GM19328 (cell line): ENCODE results near the gene AHCTF1.

Experiments
- ATAC-seq: cut with Tn5 transposase; IDR thresholded peaks from one replicate; pipeline ENCODE4 v1.9.1; 2021; ENCODE audit warnings: mild to moderate bottlenecking, moderate library complexity; ENCODE audit not compliant: unreplicated experiment

The AHCTF1 gene

DNA sequence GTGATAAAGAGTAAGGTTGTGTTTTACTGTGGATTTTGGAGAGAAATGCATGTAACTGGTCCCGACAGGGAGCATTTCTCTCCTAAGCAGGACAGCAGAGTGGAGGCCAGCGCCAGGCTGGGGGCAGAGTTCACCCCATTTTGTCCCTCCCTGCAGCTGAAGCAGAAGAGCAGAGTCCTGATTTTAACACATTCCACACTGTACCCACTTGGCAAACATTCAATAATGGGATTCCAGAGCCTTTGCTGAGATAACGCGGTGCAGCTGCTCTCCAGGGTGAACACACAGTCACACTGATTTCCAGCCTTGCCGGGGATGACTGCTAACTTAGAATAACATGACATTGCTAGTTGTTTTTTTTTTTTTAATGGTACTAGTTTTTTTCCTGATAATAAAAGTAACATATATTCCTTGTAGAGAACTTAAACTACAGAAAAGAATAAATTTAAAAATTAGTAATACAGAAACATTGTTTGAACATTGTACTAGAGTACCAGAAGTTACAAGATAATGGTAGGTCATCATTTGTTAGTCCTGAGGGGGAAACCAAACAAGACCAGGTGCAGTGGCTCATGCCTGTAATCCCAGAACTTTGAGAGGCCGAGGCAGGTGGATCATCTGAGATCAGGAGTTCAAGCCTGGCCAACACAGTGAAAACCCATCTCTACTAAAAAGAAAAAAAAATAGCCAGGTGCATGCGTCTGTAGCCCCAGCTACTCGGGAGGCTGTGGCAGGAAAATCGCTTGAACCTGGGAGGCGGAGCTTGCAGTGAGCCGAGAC lies 130.3 kb downstream of the AHCTF1 start:
- ATAC-seq = no peak

DNA sequence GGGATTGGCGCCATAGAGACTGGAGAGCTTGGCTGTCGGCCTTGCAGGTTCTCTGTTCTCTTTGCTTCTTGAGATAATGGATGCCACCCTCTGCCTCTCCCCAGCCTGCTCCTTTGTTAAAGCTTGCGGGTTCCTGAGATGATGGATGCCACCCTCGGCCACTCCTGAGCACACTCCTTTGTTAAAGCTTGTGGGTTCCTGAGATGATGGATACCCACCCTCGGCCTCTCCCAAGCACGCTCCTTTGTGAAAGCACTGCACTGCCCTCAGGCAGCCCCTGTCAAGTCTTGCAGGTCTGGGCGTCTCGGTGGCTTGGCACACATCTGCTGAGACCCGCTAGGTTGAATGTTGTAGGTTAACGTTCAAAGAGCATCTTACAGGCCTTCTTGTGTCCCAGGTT lies 131.0 kb downstream of the AHCTF1 start:
- no peak for ATAC-seq

DNA sequence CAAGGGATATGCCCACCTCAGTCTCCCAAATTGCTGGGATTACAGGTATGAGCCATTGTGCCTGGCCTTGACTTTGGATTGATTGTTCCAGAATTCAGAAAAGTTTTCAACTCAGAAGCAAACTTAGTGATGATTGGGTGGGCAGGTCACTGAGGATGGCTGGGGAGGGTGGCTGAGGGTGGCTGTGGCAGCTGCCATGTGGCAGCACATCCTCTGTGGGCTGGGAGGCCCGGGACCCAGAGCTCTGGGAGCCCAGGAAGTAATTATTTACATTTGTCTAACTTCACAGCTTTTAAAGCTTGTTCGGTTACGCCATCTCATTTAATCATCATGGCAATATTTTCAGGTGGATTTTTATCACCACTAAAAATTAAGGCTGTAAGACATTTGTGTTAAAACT lies 131.4 kb downstream of the AHCTF1 start:
- no peak for ATAC-seq

DNA sequence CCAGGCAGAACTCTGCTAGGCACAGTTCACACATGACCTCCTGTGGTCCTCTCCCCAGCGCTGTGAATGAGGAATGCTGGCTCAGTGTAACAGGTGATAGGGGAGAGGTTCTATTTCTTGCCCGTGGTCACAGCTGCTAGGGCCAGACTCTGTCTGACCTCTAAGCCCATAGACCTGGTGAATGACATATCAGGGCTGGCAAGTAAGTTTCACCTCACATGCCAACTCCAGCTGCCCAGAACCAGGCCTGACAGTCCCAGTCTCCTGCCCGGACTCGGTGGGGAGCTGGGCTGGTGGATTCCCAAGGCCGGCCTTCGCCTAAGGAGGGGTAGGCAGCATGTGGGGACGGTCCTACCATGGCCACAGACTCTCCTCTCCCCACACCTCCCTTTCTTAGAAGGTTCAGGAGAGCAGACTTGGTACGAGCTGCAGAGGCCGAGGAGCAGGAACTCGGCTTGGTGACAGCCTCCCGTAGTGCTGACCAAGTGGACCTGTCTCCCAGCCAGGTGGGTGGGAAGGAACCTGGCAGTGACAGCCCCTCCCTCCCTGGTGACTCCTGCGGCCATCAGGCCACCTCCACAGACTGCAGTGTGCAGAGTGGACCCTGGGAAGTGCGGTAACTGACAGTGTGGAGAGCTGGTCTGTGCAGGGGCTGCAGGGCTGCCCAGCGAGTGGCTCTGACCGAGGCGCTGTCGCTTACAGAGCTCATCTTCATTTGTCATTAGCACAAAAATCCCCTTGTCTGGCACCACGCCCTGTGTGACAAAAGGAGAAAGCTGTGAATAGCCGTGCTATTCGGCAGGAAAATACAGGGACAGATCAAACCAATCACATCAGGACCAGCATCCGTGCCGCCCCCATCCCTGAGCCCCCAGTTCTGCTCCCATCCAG lies 132.9 kb downstream of the AHCTF1 start:
- no peak for ATAC-seq

DNA sequence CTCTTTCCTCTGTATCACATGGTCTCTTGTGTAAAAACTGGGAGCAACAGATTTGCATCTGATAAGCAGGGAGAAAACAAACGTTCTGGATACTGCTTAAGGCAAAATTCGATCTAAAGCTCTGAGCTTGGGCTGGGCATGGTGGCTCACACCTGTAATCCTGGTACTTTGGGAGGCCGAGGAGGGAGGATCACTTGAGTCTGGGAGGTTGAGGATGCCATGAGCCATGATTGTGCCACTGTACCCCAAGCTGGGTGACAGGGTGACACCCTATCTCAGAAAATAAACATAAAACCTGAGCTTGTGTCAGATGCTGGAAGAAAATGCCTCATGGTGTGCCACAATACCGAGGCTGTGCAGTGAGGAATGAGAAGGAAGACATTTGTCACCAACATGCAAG lies 133.6 kb downstream of the AHCTF1 start:
- no peak for ATAC-seq

DNA sequence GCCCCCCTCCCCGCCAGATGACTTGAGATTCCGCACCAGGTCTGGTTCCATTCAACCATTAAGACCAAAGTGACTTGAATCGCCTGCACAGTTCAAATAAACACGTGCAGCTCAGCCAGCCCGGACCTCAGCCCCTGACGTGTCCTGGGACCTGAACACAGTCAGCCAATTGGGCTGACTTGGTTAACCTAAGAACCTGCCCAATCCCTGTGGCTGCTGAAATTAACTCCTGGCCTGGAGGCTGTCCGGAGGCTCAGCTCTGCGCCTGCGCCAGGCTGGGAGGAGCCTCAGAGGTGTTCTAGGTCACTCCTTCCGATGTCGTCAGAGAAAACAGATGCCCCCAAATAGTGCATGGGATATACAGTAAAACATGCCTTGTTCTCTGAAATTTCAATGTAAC lies 134.2 kb downstream of the AHCTF1 start:
- ATAC-seq = no peak

DNA sequence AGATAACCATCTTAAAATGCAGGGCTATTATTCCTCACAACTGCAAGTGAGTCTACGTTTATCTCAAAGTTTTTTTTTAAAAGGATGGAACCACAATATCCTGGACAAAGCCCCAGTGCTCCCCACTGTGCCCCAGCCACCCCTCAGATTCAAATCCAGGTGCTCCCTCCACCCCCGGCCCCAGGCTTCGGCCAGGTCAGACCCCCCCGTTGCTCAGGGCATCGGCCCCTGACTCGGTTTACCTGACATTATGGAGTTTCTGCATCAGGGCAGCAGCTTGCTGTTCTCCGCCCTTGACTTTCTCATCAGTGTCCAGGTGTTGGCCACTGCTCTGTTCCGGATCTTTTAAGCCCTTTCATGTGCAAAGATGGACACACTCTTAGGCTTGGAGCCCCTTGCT lies 134.6 kb downstream of the AHCTF1 start:
- ATAC-seq = no peak

DNA sequence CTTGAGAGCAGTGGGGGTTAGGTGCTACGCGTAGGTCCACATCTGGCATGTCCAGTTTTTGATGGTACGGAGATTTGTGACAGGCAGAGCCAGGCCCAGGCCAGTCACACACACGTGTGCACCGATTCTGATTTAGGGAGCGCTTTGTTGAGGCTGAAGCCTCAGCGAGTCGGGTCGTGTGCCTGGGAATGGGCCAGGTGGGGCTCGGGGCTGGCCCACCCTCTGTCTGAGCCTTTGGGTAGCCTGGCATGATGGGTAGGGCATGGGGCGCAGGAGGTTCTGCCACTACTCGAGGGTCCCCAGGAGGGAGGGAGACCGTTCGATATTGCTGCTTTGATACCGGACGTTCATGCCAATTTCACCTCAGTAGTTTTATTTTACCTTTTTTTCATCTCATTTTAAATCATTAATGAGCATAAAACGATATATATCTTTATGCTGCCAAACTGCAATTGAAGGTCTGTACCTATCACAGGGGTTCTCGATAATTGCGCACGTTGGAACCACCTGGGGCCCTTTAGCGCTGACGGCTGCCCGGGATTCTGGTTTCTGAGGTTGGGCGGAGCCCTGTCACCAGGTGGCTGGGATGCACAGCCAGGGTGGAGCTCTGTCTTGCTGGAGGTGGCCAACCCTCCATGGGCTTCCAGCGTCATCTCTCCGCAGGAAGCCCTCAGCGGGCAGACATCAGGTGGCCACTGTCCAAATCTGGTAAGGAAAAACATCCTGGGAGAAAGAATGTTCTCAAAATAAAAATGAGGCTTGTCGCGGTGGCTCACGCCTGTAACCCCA lies 135.6 kb downstream of the AHCTF1 start:
- ATAC-seq = no peak

DNA sequence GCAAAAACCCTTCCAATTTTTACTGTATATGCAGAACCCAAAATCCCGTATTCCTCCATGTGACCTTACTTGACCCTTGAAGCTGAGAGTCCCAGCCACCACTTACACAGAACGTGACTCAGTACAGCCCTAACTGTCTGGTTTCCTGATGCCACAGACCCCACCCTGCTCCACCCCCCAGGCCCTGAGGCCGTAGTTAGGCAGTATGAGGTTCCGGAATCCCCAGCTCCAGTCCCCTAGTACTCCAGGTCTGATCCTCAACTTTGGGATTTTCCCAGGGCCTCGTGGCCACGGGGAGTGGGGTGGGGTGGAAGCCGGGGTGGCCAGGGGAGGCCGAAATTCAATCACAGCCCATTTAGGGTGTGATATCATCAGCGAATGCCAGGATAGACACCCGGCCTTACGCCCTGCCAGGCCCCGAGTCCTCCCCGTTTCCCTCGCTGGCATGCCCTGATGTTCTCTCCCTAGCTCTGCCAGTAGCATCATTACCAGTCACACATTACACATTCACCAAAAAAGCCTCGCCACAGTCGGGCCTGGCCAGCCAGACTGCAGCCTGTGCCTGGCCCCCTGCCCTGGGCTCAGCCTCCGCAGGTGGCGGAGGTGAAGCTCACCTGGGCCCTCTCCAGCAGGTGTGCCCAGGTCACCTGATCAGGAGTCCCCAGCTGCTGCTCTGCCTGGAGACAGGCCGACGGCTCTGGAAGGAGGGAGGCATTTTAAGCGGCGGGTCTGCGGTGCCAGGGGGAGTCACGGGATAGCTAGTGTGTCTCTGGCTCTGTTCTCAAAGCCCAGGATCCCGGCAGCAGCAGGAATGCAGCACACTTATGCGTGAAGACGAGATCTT lies 136.7 kb downstream of the AHCTF1 start:
- no peak for ATAC-seq

DNA sequence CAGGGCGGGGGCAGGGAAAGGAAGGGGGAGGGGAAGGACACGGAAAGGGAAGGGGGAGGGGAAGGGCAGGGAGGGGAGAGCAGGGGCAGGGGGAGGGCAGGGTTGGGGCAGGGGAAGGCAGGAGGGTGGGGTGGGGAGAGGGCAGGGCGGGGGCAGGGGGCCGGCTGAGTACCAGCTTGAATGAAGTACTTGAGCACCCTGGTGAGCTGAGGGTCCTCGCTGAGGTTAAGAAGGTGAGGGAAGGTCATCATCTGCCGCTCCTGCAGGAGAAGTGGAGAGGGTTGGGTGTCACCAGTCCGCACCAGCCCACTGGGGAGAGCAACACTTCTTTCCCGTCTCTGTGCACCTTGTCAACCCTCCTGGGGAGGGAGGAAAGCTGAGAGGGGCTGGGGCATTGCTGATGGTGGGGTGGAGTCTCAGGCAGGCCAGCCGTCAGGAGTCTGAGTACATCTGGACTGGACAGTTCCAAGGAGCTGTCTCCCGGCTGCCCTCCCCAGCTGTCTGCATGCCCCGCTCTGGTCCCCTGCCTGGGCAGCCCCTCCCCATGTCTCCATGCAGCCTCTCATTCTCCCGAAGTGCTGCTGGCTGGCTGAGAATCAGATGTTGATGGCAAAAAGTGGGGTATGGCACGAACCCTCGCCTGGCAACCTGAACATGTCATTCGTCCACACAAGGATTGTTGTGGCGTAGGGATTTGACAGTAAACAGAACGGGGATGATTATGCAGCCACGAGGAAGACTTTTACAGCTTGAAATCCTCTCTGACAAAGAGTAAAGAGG lies 137.5 kb downstream of the AHCTF1 start:
- ATAC-seq = no peak

DNA sequence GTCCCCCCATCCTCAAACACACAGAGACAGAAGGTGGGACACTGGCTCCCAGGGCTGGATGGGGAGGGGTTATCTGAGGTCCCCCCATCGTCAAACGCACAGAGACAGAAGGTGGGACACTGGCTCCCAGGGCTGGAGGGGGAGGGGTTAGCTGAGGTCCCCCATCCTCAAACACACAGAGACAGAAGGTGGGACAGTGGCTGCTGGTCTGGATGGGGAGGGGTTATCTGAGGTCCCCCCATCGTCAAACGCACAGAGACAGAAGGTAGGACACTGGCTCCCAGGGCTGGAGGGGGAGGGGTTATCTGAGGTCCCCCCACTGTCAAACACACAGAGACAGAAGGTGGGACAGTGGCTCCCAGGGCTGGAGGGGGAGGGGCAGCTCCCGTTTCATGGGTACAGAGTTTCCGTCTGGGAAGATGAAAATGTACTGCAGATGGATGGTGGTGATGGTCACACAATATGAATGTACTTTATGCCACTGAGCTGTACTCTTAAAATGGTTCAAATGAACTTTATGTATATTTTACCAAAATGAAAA lies 138.3 kb downstream of the AHCTF1 start:
- no peak for ATAC-seq

DNA sequence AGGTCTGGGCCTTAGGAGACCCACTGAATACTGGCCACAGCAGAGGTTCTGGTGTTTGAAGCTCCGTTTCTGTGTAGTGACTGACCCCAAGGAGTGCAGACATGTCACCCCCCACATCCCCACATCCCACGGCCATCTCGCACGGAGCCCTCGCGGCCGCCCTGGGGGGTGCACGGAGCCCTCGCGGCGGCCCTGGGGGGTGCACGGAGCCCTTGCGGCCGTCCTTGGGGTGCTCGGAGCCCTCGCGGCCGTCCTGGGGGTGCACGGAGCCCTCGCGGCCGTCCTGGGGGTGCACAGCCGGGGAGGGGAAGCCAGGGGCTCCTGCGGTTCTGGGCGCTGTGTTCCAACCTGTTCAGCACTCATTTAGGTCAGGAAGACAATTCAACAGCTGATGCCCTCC lies 139.1 kb downstream of the AHCTF1 start:
- ATAC-seq = no peak

DNA sequence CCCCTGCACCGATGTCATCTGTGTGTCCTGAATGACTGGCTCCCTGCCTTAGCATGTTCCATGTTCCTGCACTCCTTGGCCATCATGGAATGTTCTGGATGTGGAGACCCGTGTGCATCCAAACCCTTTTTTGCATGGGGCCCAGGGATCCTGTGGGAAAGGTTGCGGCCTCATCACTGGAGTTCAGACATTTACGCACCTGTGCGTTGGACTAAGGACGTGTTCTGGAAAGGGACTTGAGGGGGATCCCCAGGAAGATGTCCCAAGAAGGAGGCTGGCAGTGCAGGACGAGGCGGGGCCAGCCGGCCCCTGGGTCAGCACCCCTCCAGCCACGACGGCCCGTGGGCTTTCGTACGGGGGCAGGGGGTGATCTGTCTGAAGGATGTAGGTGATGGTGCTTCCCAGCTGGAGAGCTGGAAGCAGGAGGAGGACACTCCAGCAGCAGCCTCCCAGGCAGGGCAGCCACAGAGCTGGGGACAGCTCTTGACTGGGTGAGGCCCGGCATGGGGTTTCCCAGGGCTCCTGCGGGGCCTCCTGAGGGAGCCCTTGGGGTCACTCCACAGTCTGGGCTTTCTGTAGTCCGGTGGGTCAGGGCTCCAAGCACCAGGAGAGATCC lies 140.3 kb downstream of the AHCTF1 start:
- no peak for ATAC-seq

DNA sequence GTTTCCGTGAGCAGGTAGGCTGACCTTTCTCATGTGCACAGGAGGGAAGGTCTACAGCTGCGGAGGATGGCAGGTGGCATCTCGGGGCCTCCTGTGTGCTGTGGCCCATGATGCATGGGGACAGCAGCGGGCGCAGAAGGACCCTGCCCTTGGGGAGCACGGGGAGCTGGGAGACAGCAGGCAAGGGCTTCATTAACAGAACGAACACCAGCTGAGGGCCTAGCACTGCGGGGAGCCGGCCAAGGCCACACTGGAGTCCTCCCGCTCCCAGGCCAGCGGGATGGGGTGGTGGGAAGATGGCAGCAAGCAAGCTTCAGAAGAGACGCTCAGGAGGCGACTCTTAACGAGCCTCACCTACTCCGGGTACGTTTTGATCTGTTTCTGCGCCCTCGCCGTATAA lies 140.9 kb downstream of the AHCTF1 start:
- no peak for ATAC-seq

DNA sequence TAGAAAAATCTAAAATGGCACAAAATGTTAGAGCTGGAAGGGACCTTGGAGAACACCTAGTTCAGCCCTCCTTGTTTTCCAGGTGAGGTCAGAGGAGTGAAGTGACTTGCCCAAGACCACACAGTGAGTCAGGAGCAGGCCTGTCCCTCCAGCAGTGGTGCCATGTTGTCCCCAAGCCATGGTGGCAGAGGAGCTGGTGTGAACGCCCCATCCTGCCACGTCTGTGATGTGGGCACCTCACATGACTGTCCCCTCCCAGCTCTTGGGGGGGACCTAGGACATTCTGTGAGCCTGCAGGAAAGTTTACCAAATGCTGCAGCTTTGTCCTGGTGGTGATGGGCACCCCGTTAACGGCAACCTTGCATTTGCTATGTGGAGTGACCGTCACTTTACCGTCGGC lies 141.4 kb downstream of the AHCTF1 start:
- ATAC-seq = no peak

DNA sequence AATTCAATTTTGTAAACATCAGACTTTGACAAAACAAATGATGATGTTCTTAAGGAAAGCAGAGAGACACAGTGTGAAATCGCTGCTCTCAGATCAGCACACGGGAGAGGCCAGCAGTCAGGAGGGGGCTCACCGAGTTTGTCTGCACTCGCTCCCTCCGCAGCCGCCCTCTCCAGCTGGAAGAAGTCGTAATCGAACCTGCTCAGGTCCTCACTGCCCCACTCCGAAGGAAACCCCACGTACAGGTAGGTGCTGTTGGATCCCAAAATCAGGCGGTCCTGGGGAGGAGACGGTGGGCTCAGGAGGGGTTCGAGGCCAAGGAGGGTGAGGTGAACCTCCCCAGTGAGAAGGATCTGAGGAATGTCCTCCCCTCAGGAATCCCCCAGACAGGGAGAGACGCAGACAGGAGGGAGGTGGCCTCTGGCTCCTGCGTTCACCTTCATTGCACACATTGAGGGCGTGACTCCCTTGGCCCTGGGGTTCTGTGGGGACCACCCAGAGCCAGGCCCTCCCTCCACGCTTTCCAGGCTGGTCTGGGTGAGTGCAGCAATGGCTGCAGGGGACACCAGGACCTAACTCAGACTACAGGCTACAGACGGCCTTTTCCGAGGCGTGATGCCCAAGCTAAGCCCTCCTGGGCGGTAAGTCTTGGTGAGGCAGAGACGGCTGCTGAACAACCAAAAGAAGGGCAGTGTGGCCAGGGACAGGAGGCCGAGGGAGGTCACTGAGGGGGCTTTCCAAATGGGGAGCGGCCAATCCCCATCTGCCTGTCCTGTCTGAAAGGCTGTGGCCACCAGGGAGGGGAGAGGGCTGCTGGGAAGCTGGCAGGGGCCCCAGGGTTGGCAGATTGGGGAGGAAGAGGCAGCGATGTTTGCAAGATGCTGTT lies 142.1 kb downstream of the AHCTF1 start:
- no peak for ATAC-seq
